ENCODE data around the gene LYSMD1.

Gene LYSMD1

GRCh38 chr1:151175041-151175741 is 9.5 kb upstream of the LYSMD1 start:
- DNase-seq (ENCODE audit: low read depth): no peak

GRCh38 chr1:151171190-151171589 is 5.5 kb upstream of the LYSMD1 start:
- DNase-seq (ENCODE audit: low read depth): no peak

- no peak for DNase-seq (ENCODE audit: low read depth)
Observed at GRCh38 chr1:151167116-151167515, 1.4 kb upstream of the LYSMD1 start.

- DNase-seq (ENCODE audit: low read depth): no peak
Observed at GRCh38 chr1:151166505-151166956, 829 bp upstream of the LYSMD1 start.

- DNase-seq (ENCODE audit: low read depth): no peak
Observed at GRCh38 chr1:151165281-151165737, 393 bp downstream of the LYSMD1 start.

- no peak for DNase-seq (ENCODE audit: low read depth)
Observed at GRCh38 chr1:151164732-151165280, 896 bp downstream of the LYSMD1 start.

- no peak for DNase-seq (ENCODE audit: low read depth)
Observed at GRCh38 chr1:151159373-151159772, 6.3 kb downstream of the LYSMD1 start.

- DNase-seq (ENCODE audit: low read depth): no peak
Observed at GRCh38 chr1:151158751-151159251, 6.9 kb downstream of the LYSMD1 start.

- DNase-seq (ENCODE audit: low read depth): peak; percentile 23
Observed at GRCh38 chr1:151158326-151158725, 7.4 kb downstream of the LYSMD1 start.

GRCh38 chr1:151157067-151157531 is 8.6 kb downstream of the LYSMD1 start:
- DNase-seq (ENCODE audit: low read depth): peak; percentile 26

- DNase-seq (ENCODE audit: low read depth): peak; percentile 63
Observed at GRCh38 chr1:151156515-151156819, 9.2 kb downstream of the LYSMD1 start, which contains the start of gene TNFAIP8L2. Gene TNFAIP8L2, plus strand, starts transcription at chr1:151156649. Its CDS starts 2,049 bp downstream, at chr1:151158698.

- DNase-seq (ENCODE audit: low read depth): no peak
Observed at GRCh38 chr1:151147665-151148064, 18.0 kb downstream of the LYSMD1 start.

GRCh38 chr1:151147132-151147503 is 18.6 kb downstream of the LYSMD1 start:
- no peak for DNase-seq (ENCODE audit: low read depth)

- peak; percentile 74 for DNase-seq (ENCODE audit: low read depth)
Observed at GRCh38 chr1:151146412-151147131, 19.1 kb downstream of the LYSMD1 start, which contains the start of gene SEMA6C. Gene SEMA6C, minus strand, starts transcription at chr1:151146631. Its CDS starts 4,010 bp downstream, at chr1:151142621.

- no peak for DNase-seq (ENCODE audit: low read depth)
Observed at GRCh38 chr1:151146072-151146411, 19.7 kb downstream of the LYSMD1 start.

GRCh38 chr1:151145304-151146071 is 20.2 kb downstream of the LYSMD1 start:
- no peak for DNase-seq (ENCODE audit: low read depth)

GRCh38 chr1:151144474-151145303 is 21.0 kb downstream of the LYSMD1 start:
- DNase-seq (ENCODE audit: low read depth): no peak

- DNase-seq (ENCODE audit: low read depth): no peak
Observed at GRCh38 chr1:151143986-151144385, 21.7 kb downstream of the LYSMD1 start.

GRCh38 chr1:151143057-151143435 is 22.7 kb downstream of the LYSMD1 start:
- no peak for DNase-seq (ENCODE audit: low read depth)

- no peak for DNase-seq (ENCODE audit: low read depth)
Observed at GRCh38 chr1:151142411-151143056, 23.2 kb downstream of the LYSMD1 start.

GRCh38 chr1:151137789-151138188 is 27.9 kb downstream of the LYSMD1 start:
- DNase-seq (ENCODE audit: low read depth): no peak

All from stimulated activated CD4-positive, alpha-beta T cell treated with anti-CD3 and anti-CD28 coated beads, Interleukin-2, amount 100 ng/mL, for 4 hours (primary cell).